H9 (cell line): Measurements from ENCODE around the gene LAMA5. TPM values are rescaled to one million over a fixed set of nuclear protein-coding genes. Genes with fewer than 3 reads are reported as not detected.

Source experiments
- DNase-seq: peaks from one replicate; pipeline ENCODE4 v3.0.0-alpha.2; 2017
- H2AFZ ChIP-seq: one replicate; pipeline ENCODE4 v1.6.1; 2013; ENCODE audit warnings: mild to moderate bottlenecking, low read length, control low read depth, moderate library complexity
- H2AK5ac ChIP-seq: 2 replicates; pipeline ENCODE4 v1.6.1; 2013; ENCODE audit warnings: low read length, control low read depth, mixed read lengths; ENCODE audit not compliant: insufficient read length
- H2BK120ac ChIP-seq: one replicate; pipeline ENCODE4 v1.6.1; 2013; ENCODE audit warnings: low read depth, mild to moderate bottlenecking, low read length, control low read depth, inconsistent platforms; ENCODE audit not compliant: poor library complexity, severe bottlenecking
- H2BK12ac ChIP-seq: 2 replicates; pipeline ENCODE4 v1.6.1; 2013; ENCODE audit warnings: low read length, control low read depth, mixed read lengths, low read depth; ENCODE audit not compliant: insufficient read length
- H2BK15ac ChIP-seq: 2 replicates; pipeline ENCODE4 v1.6.1; 2013; ENCODE audit warnings: low read depth, low read length, control low read depth
- H2BK20ac ChIP-seq: one replicate; pipeline ENCODE4 v1.6.1; 2013; ENCODE audit warnings: low read depth, mild to moderate bottlenecking, low read length, control low read depth, inconsistent platforms; ENCODE audit not compliant: poor library complexity, severe bottlenecking
- H2BK5ac ChIP-seq: 2 replicates; pipeline ENCODE4 v1.6.1; 2013; ENCODE audit warnings: low read length, control low read depth, mixed read lengths; ENCODE audit not compliant: insufficient read length
- H3K14ac ChIP-seq: 2 replicates; pipeline ENCODE4 v1.6.1; 2013; ENCODE audit warnings: low read length, control low read depth; ENCODE audit not compliant: insufficient read depth
- H3K18ac ChIP-seq: 2 replicates; pipeline ENCODE4 v1.6.1; 2013; ENCODE audit warnings: low read depth, mild to moderate bottlenecking, mixed read lengths, low read length, control low read depth; ENCODE audit not compliant: insufficient read length
- H3K23ac ChIP-seq: 2 replicates; pipeline ENCODE4 v1.6.1; 2013; ENCODE audit warnings: low read length, control low read depth, mixed read lengths, low read depth; ENCODE audit not compliant: insufficient read length
- H3K23me2 ChIP-seq: 2 replicates; pipeline ENCODE4 v1.6.1; 2013; ENCODE audit warnings: low read depth, mild to moderate bottlenecking, mixed read lengths, low read length, control low read depth; ENCODE audit not compliant: insufficient read length, poor library complexity, severe bottlenecking
- H3K27ac ChIP-seq: 2 replicates; pipeline ENCODE4 v1.5.1; 2013; ENCODE audit warnings: low read length, control low read depth, mixed read lengths, low read depth; ENCODE audit not compliant: insufficient read length
- H3K27me3 ChIP-seq: 2 replicates; pipeline ENCODE4 v1.6.1; 2013; ENCODE audit warnings: low read length, control low read depth, inconsistent platforms; ENCODE audit not compliant: insufficient read depth
- H3K4ac ChIP-seq: 2 replicates; pipeline ENCODE4 v1.6.1; 2013; ENCODE audit warnings: low read depth, mild to moderate bottlenecking, control low read depth, inconsistent platforms, low read length, moderate library complexity
- H3K4me1 ChIP-seq: 2 replicates; pipeline ENCODE4 v1.6.1; 2013; ENCODE audit warnings: low read length, control low read depth, inconsistent platforms; ENCODE audit not compliant: insufficient read depth
- H3K4me2 ChIP-seq: 2 replicates; pipeline ENCODE4 v1.6.1; 2013; ENCODE audit warnings: low read length, control low read depth, mixed read lengths; ENCODE audit not compliant: insufficient read length, insufficient read depth
- H3K56ac ChIP-seq: 2 replicates; pipeline ENCODE4 v1.6.1; 2013; ENCODE audit warnings: low read depth, mild to moderate bottlenecking, mixed read lengths, low read length, control low read depth; ENCODE audit not compliant: insufficient read length
- H3K79me1 ChIP-seq: 2 replicates; pipeline ENCODE4 v1.6.1; 2013; ENCODE audit warnings: low read depth, mild to moderate bottlenecking, moderate library complexity, low read length, control low read depth, inconsistent platforms; ENCODE audit not compliant: insufficient read depth, poor library complexity, severe bottlenecking
- H3K79me2 ChIP-seq: 2 replicates; pipeline ENCODE4 v1.6.1; 2013; ENCODE audit warnings: low read length, control low read depth, inconsistent platforms; ENCODE audit not compliant: insufficient read depth
- H3K9ac ChIP-seq: 2 replicates; pipeline ENCODE4 v1.6.1; 2013; ENCODE audit warnings: low read length, control low read depth, mixed read lengths; ENCODE audit not compliant: insufficient read length; ENCODE audit errors: extremely low read depth
- H3K9me3 ChIP-seq: one replicate; pipeline ENCODE4 v1.6.1; 2013; ENCODE audit warnings: low read depth, low read length, inconsistent platforms; ENCODE audit not compliant: control insufficient read depth
- H3T11ph ChIP-seq: one replicate; pipeline ENCODE4 v1.6.1; 2013; ENCODE audit warnings: mild to moderate bottlenecking, low read length, control low read depth, inconsistent platforms
- H4K20me1 ChIP-seq: one replicate; pipeline ENCODE4 v1.6.1; 2013; ENCODE audit not compliant: control insufficient read depth, insufficient read length, insufficient read depth
- H4K5ac ChIP-seq: 2 replicates; pipeline ENCODE4 v1.6.1; 2013; ENCODE audit warnings: low read depth, mild to moderate bottlenecking, mixed read lengths, low read length, control low read depth; ENCODE audit not compliant: insufficient read length
- H4K8ac ChIP-seq: replicated peaks from 2 replicates; pipeline ENCODE4 v1.6.1; 2013; ENCODE audit warnings: low read length, control low read depth, mixed read lengths, low read depth; ENCODE audit not compliant: insufficient read length
- H4K91ac ChIP-seq: 2 replicates; pipeline ENCODE4 v1.6.1; 2013; ENCODE audit warnings: low read depth, mild to moderate bottlenecking, moderate library complexity, mixed read lengths, low read length, control low read depth; ENCODE audit not compliant: insufficient read length
- H3K27ac Mint-ChIP-seq, 3 experiments: 2 replicates in 2 of 3; 3 replicates in 1 of 3; pipeline ENCODE4 v1.8.0; 2020 to 2021; ENCODE audit warnings: mixed read lengths in 3 of 3, mild to moderate bottlenecking in 1 of 3, moderate library complexity in 1 of 3
- H3K27me3 Mint-ChIP-seq: 2 replicates; pipeline ENCODE4 v1.8.0; 2021; ENCODE audit warnings: low read depth, mild to moderate bottlenecking, moderate library complexity, mixed read lengths
- H3K36me3 Mint-ChIP-seq, 3 experiments: 2 replicates in 2 of 3; 3 replicates in 1 of 3; pipeline ENCODE4 v1.8.0; 2020 to 2021; ENCODE audit warnings: low read depth in 3 of 3, mixed read lengths in 3 of 3; ENCODE audit not compliant: insufficient read depth in 1 of 3
- H3K4me1 Mint-ChIP-seq, 2 experiments: 2 replicates each; pipeline ENCODE4 v1.8.0; 2020; ENCODE audit warnings: mixed read lengths in 2 of 2
- H3K4me3 Mint-ChIP-seq, 2 experiments: 2 replicates in 1 of 2; 3 replicates in 1 of 2; pipeline ENCODE4 v1.8.0; 2020 to 2021; ENCODE audit warnings: mild to moderate bottlenecking in 2 of 2, mixed read lengths in 2 of 2, moderate library complexity in 1 of 2
- H3K9me3 Mint-ChIP-seq, 2 experiments: 2 replicates in 1 of 2; 3 replicates in 1 of 2; pipeline ENCODE4 v1.8.0; 2020; ENCODE audit warnings: mild to moderate bottlenecking in 2 of 2, mixed read lengths in 2 of 2, moderate library complexity in 1 of 2
- CTCF ChIP-seq: fragments of 200-600 bp; sonication (generic); conservative IDR thresholded peaks from 3 replicates; pipeline ENCODE4 v1.8.0; 2021; ENCODE audit warnings: antibody characterized with exemption, mild to moderate bottlenecking
- WGBS: extraction: QIAGEN DNeasy Blood & Tissue Kit; methylation state at CpG from one replicate; pipeline ENCODE4 v1.1.7; 2013; ENCODE audit warnings: missing lambda C conversion rate, low lambda C conversion rate, mixed read lengths; ENCODE audit not compliant: insufficient read length; ENCODE audit errors: extremely low coverage; 5-methylcytosine and 5-hydroxymethylcytosine counted together
- total RNA-seq: library from RNA; stranded (reverse); gene quantifications from 2 replicates; pipeline ENCODE4 v1.2.1, GENCODE V29; 2021

Gene LAMA5
- total RNA-seq, 1 experiment from 2014 or later: 200 TPM

GRCh38 chr20:62325172-62325905 lies 41.8 kb downstream of the LAMA5 start:
- no CpG with 5 or more reads among the region's 14 CpGs for WGBS
- no peak overlapping the region for H3K9ac ChIP-seq
- H3K27ac ChIP-seq: no peak overlapping the region
- no peak overlapping the region for H3K14ac ChIP-seq
- H2AK5ac ChIP-seq: no peak overlapping the region
- H3K27me3 ChIP-seq: no peaks in the 10 kb centered on the region
- H4K20me1 ChIP-seq: no peaks in the 10 kb centered on the region
- H4K8ac ChIP-seq: no peak overlapping the region
- H3K9me3 ChIP-seq: no peaks in the 10 kb centered on the region
- H2BK12ac ChIP-seq: no peak overlapping the region
- H3K23me2 ChIP-seq: no peaks in the 10 kb centered on the region
- H3K18ac ChIP-seq: no peak overlapping the region
- H3K4ac ChIP-seq: no peak overlapping the region
- H3K27ac Mint-ChIP-seq: peak overlapping the region in 1 of 3 experiments; percentile 37; a peak in 1 of 7 replicates
- no peak overlapping the region for H4K91ac ChIP-seq
- H2AFZ ChIP-seq: no peak overlapping the region
- H3K56ac ChIP-seq: no peak overlapping the region
- H4K5ac ChIP-seq: no peak overlapping the region
- H3K23ac ChIP-seq: no peak overlapping the region
- no peaks in the 10 kb centered on the region for H3K79me2 ChIP-seq
- no peaks in the 10 kb centered on the region; a peak in 3 of 5 replicates for H3K9me3 Mint-ChIP-seq
- DNase-seq: no peak
- H3K4me3 Mint-ChIP-seq: no peak overlapping the region
- H3K79me1 ChIP-seq: no peaks in the 10 kb centered on the region
- no peak overlapping the region for H2BK20ac ChIP-seq
- H3K36me3 Mint-ChIP-seq: peaks cover 29 to 83% (median 70%) of the 10 kb centered on the region in 3 experiments; a peak in 6 of 7 replicates
- H3K27me3 Mint-ChIP-seq: no peaks in the 10 kb centered on the region; the same call in none of the 2 replicates
- no peak overlapping the region for H2BK5ac ChIP-seq
- TF ChIP-seq CTCF: no peak
- H2BK120ac ChIP-seq: no peak overlapping the region
- H3K4me2 ChIP-seq: no peak overlapping the region
- no peak overlapping the region for H3T11ph ChIP-seq
- H3K4me1 Mint-ChIP-seq: peaks cover 2 to 3% of the 10 kb centered on the region in 2 experiments; a peak in 2 of 4 replicates
- no peak overlapping the region for H2BK15ac ChIP-seq
- H3K4me1 ChIP-seq: no peaks in the 10 kb centered on the region
